Liver (tissue), 9 donors: Measurements from ENCODE around the gene FOXD2. TPM values are rescaled to one million over a fixed set of nuclear protein-coding genes. Genes with fewer than 3 reads are reported as not detected.

Experiments
- DNase-seq: peaks from one replicate; pipeline ENCODE4 v3.0.0-alpha.2; 2017; ENCODE audit warnings: low spot score
- H3K27ac ChIP-seq, 2 donors: one replicate each; pipeline ENCODE4 v1.7.0; 2013; ENCODE audit warnings: inconsistent platforms in 2 of 2, low read length in 2 of 2, control low read depth in 1 of 2, low read depth in 1 of 2, mild to moderate bottlenecking in 1 of 2
- H3K27me3 ChIP-seq, 4 donors: one replicate each; pipeline versions ENCODE4 v1.6.1 to v1.7.0; 2013; ENCODE audit warnings: low read length in 3 of 4, inconsistent platforms in 1 of 4, mild to moderate bottlenecking in 1 of 4, moderate library complexity in 1 of 4; ENCODE audit not compliant: control insufficient read depth in 4 of 4, insufficient read depth in 4 of 4
- H3K36me3 ChIP-seq, 4 donors: one replicate each; pipeline versions ENCODE4 v1.6.1 to v1.7.0; 2013; ENCODE audit warnings: low read length in 3 of 4, mild to moderate bottlenecking in 3 of 4, low read depth in 1 of 4, moderate library complexity in 1 of 4; ENCODE audit not compliant: control insufficient read depth in 4 of 4, insufficient read depth in 3 of 4
- H3K4me1 ChIP-seq, 4 donors: one replicate each; pipeline versions ENCODE4 v1.6.1 to v1.7.0; 2013; ENCODE audit warnings: low read length in 3 of 4, mild to moderate bottlenecking in 3 of 4, moderate library complexity in 1 of 4; ENCODE audit not compliant: control insufficient read depth in 4 of 4, insufficient read depth in 4 of 4
- H3K4me3 ChIP-seq, 3 donors: one replicate each; pipeline versions ENCODE4 v1.6.1 to v1.7.0; 2013; ENCODE audit warnings: low read length in 3 of 3, control low read depth in 1 of 3, low read depth in 1 of 3, mild to moderate bottlenecking in 1 of 3
- H3K9ac ChIP-seq, 2 donors: one replicate each; pipeline ENCODE4 v1.7.0; 2013; ENCODE audit warnings: low read length in 2 of 2, mild to moderate bottlenecking in 2 of 2, moderate library complexity in 2 of 2, control low read depth in 1 of 2, low read depth in 1 of 2
- H3K9me3 ChIP-seq, 4 donors: one replicate each; pipeline versions ENCODE4 v1.6.1 to v1.7.0; 2013; ENCODE audit warnings: low read length in 3 of 4; ENCODE audit not compliant: control insufficient read depth in 4 of 4
- ATF3 ChIP-seq: IDR thresholded peaks from 2 replicates; pipeline ENCODE4 v1.6.1; 2016; ENCODE audit warnings: antibody characterized with exemption
- CTCF ChIP-seq: fragments of 150-350 bp; IDR thresholded peaks from 2 replicates; pipeline ENCODE4 v1.5.1; 2017; ENCODE audit warnings: improper control_type of control experiment, low read depth, low read length; ENCODE audit not compliant: missing input control
- EGR1 ChIP-seq, 2 donors: IDR thresholded peaks; 2 replicates each; pipeline ENCODE4 v1.6.1; 2016 to 2018; ENCODE audit warnings: antibody characterized with exemption in 2 of 2, low read depth in 2 of 2
- FOXA1 ChIP-seq: IDR thresholded peaks from 2 replicates; pipeline ENCODE4 v1.6.1; 2016; ENCODE audit warnings: antibody characterized with exemption
- FOXA2 ChIP-seq: IDR thresholded peaks from 2 replicates; pipeline ENCODE4 v1.6.1; 2016; ENCODE audit warnings: antibody characterized with exemption
- GABPA ChIP-seq, 2 donors: IDR thresholded peaks in 1 of 2; conservative IDR thresholded peaks in 1 of 2; 2 replicates each; pipeline ENCODE4 v1.6.1; 2016; ENCODE audit warnings: antibody characterized with exemption in 2 of 2, mild to moderate bottlenecking in 1 of 2, moderate library complexity in 1 of 2
- HNF4A ChIP-seq, 2 donors: conservative IDR thresholded peaks; 2 replicates each; pipeline ENCODE4 v1.6.1; 2016; ENCODE audit warnings: antibody characterized with exemption in 2 of 2, mild to moderate bottlenecking in 2 of 2
- HNF4G ChIP-seq: IDR thresholded peaks from 2 replicates; pipeline ENCODE4 v1.6.1; 2016; ENCODE audit warnings: antibody characterized with exemption
- MAX ChIP-seq: IDR thresholded peaks from 2 replicates; pipeline ENCODE4 v1.6.1; 2016; ENCODE audit warnings: antibody characterized with exemption
- NR2F2 ChIP-seq: IDR thresholded peaks from 2 replicates; pipeline ENCODE4 v1.6.1; 2016; ENCODE audit warnings: antibody characterized with exemption
- RAD21 ChIP-seq, 2 donors: IDR thresholded peaks; 2 replicates each; pipeline ENCODE4 v1.6.1; 2016; ENCODE audit warnings: antibody characterized with exemption in 2 of 2, mild to moderate bottlenecking in 2 of 2
- REST ChIP-seq: IDR thresholded peaks from 2 replicates; pipeline ENCODE4 v1.6.1; 2016; ENCODE audit warnings: antibody characterized with exemption, mild to moderate bottlenecking
- RXRA ChIP-seq, 2 donors: IDR thresholded peaks; 2 replicates each; pipeline ENCODE4 v1.6.1; 2017 to 2018; ENCODE audit warnings: antibody characterized with exemption in 2 of 2, mild to moderate bottlenecking in 1 of 2
- SP1 ChIP-seq: IDR thresholded peaks from 2 replicates; pipeline ENCODE4 v1.6.1; 2018; ENCODE audit warnings: antibody characterized with exemption, mild to moderate bottlenecking
- TAF1 ChIP-seq: conservative IDR thresholded peaks from 2 replicates; pipeline ENCODE4 v1.6.1; 2016; ENCODE audit warnings: antibody characterized with exemption, mild to moderate bottlenecking
- YY1 ChIP-seq: IDR thresholded peaks from 2 replicates; pipeline ENCODE4 v1.6.1; 2016; ENCODE audit warnings: antibody characterized with exemption, mild to moderate bottlenecking
- ZBTB33 ChIP-seq: IDR thresholded peaks from 2 replicates; pipeline ENCODE4 v1.6.1; 2016; ENCODE audit warnings: antibody characterized with exemption
- WGBS: extraction: QIAGEN DNeasy Blood & Tissue Kit; methylation state at CpG from one replicate; pipeline ENCODE4 v1.1.7; 2013; 5-methylcytosine and 5-hydroxymethylcytosine counted together
- polyA plus RNA-seq, 2 donors: library from polyadenylated mRNA; stranded (reverse) in 1 of 2; unstranded in 1 of 2; fragments of 200-250 nt in 1 of 2; fragments of >200 nt in 1 of 2; fragmentation: Nextera tagmentation in 1 of 2; extraction: Ambion mirVana in 1 of 2; gene quantifications; one replicate each; pipeline versions ENCODE4 v1.2.1 to v1.2.3, GENCODE V29; 2013 to 2015
- total RNA-seq, 2 donors: library from RNA; depleted of rRNA; stranded (reverse); fragments of >200 nt; gene quantifications; one replicate each; pipeline ENCODE4 v1.2.3, GENCODE V29; 2014
- donor health status: healthy.
- donor health status: healthy.
- donor health status: healthy.
- donor health status: healthy.
- donor health status: healthy.

FOXD2 gene
- total and polyA plus RNA-seq, 4 donors, result 0.05 to 0.17 (median 0.08) TPM; not detected in 1

- H3K27ac ChIP-seq, result no peak overlapping the region
- no peaks in the 10 kb centered on the region for H3K36me3 ChIP-seq
- no peak overlapping the region for H3K9ac ChIP-seq
- 26% methylated on average over 39 of the region's 39 CpGs for WGBS
- peaks cover 0 to 8% (median 3%) of the 10 kb centered on the region in 4 donors for H3K4me1 ChIP-seq
- no peak for TF ChIP-seq EGR1 (IDR thresholded peaks at IDR 0.05; ENCODE audit: low read depth in 2 of 2)
- no peak for TF ChIP-seq HNF4A (conservative IDR thresholded peaks at IDR 0.05)
- no peak for TF ChIP-seq CTCF
- TF ChIP-seq NR2F2, result no peak
- TF ChIP-seq YY1, result no peak
- no peak for TF ChIP-seq HNF4G
- TF ChIP-seq REST, result no peak
- TF ChIP-seq ATF3, result no peak
- TF ChIP-seq TAF1, result no peak
- TF ChIP-seq GABPA (IDR thresholded peaks at IDR 0.05 in 1 of 2, conservative IDR thresholded peaks at IDR 0.05 in 1 of 2), result no peak
- TF ChIP-seq FOXA2, result no peak
- no peak for TF ChIP-seq RAD21 (IDR thresholded peaks at IDR 0.05)
- no peak for TF ChIP-seq RXRA (IDR thresholded peaks at IDR 0.05)
- TF ChIP-seq MAX, result no peak
- TF ChIP-seq SP1, result no peak
- TF ChIP-seq FOXA1, result no peak
- TF ChIP-seq ZBTB33, result no peak
- peaks cover 0 to 7% (median 3%) of the 10 kb centered on the region in 4 donors for H3K27me3 ChIP-seq
- H3K9me3 ChIP-seq, result no peaks in the 10 kb centered on the region
- no peak for DNase-seq
- H3K4me3 ChIP-seq, result peak overlapping the region in 1 of 3 donors; percentile 31
Observed at GRCh38 chr1:47417170-47418044, 20.4 kb upstream of the FOXD2 start.
